DOHH2 (cell line): ENCODE data around the gene PRRC2C.
"Not testable (repeated sequence)": the region's sequence is repeated elsewhere in the genome, so short reads cannot be mapped to it uniquely, and the experiment has no call there.

Experiments used
- CTCF ChIP-seq: fragments of 200-600 bp; sonication (generic); IDR thresholded peaks from one replicate; pipeline ENCODE4 v1.5.1; 2014; ENCODE audit warnings: antibody characterized with exemption, mild to moderate bottlenecking, low read depth, low read length; ENCODE audit not compliant: poor library complexity, severe bottlenecking
- EZH2phosphoT487 ChIP-seq: fragments of 200-600 bp; sonication (generic); IDR thresholded peaks from 2 replicates; pipeline ENCODE4 v1.6.1; 2017; ENCODE audit warnings: borderline replicate concordance, mild to moderate bottlenecking, antibody characterized with exemption, low read length, moderate library complexity, mixed read lengths

GRCh38 chr1:171603042-171603441 lies 117.7 kb downstream of the PRRC2C start:
- TF ChIP-seq CTCF, EZH2phosphoT487: not testable (repeated sequence)
